Astrocyte of the spinal cord (primary cell): ENCODE measurements around the gene PITPNC1.

ENCODE experiments used
- DNase-seq: peaks from one replicate; pipeline ENCODE4 v3.0.0; 2011; ENCODE audit warnings: low read depth, low spot score
- H3K4me3 ChIP-seq: 2 replicates; pipeline ENCODE4 v1.5.1; 2011; ENCODE audit warnings: low read depth, mild to moderate bottlenecking, low read length, moderate library complexity
- in situ Hi-C: cut with HindIII; loops from 2 replicates; pipeline ENCODE4 v1.10.0; 2017; ENCODE audit warnings: low sequenced_read_pairs
- TF ChIP-seq, protein P1 (sequence below): IDR thresholded peaks from 2 replicates; pipeline ENCODE4 v1.5.1; 2012; ENCODE audit warnings: low read depth, mild to moderate bottlenecking, low read length, inconsistent platforms

Gene PITPNC1

DNA sequence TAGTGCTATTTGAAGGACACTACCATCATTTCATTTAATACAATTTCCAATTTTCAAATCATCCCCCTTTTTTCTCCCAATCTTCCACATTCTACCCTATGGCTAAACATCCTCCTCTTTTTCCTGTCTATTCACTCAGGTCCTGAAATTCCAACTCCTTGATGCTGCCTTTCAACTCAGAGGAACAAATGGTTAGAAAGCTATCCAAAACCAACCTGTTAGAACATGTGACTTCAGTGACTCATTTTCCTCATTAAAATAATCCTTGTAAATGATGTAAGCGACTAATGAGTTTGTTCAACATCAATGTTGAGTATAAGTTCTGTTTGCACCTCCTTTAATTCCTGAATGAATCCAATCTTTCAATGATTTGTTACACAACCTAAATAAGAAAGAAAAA is 16.2 kb upstream of the PITPNC1 start:
- H3K4me3 ChIP-seq, result no peak overlapping the region
- in situ Hi-C loops, result no loop called here
- no peak for DNase-seq
- TF ChIP-seq, protein P1, sequence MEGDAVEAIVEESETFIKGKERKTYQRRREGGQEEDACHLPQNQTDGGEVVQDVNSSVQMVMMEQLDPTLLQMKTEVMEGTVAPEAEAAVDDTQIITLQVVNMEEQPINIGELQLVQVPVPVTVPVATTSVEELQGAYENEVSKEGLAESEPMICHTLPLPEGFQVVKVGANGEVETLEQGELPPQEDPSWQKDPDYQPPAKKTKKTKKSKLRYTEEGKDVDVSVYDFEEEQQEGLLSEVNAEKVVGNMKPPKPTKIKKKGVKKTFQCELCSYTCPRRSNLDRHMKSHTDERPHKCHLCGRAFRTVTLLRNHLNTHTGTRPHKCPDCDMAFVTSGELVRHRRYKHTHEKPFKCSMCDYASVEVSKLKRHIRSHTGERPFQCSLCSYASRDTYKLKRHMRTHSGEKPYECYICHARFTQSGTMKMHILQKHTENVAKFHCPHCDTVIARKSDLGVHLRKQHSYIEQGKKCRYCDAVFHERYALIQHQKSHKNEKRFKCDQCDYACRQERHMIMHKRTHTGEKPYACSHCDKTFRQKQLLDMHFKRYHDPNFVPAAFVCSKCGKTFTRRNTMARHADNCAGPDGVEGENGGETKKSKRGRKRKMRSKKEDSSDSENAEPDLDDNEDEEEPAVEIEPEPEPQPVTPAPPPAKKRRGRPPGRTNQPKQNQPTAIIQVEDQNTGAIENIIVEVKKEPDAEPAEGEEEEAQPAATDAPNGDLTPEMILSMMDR, result no peak

DNA sequence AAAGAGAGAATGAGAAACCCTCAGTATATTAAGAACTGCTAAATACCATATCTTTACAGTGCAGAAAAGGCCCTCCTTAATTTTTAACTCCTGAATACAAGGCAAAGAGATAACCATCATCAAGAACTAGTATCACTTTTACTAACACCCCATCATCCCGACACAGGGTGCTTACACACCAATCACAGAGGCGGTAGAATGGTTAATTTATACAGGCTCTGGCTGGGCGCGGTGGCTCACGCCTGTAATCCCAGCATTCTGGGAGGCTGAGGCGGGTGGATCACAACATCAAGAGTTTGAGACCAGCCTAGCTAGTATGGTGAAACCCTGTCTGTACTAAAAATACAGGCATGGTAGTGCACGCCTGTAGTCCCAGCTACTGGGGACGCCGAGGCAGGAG is 14.9 kb upstream of the PITPNC1 start:
- TF ChIP-seq, protein P1, result no peak
- DNase-seq, result no peak
- in situ Hi-C loops, result no loop called here
- no peak overlapping the region for H3K4me3 ChIP-seq

DNA sequence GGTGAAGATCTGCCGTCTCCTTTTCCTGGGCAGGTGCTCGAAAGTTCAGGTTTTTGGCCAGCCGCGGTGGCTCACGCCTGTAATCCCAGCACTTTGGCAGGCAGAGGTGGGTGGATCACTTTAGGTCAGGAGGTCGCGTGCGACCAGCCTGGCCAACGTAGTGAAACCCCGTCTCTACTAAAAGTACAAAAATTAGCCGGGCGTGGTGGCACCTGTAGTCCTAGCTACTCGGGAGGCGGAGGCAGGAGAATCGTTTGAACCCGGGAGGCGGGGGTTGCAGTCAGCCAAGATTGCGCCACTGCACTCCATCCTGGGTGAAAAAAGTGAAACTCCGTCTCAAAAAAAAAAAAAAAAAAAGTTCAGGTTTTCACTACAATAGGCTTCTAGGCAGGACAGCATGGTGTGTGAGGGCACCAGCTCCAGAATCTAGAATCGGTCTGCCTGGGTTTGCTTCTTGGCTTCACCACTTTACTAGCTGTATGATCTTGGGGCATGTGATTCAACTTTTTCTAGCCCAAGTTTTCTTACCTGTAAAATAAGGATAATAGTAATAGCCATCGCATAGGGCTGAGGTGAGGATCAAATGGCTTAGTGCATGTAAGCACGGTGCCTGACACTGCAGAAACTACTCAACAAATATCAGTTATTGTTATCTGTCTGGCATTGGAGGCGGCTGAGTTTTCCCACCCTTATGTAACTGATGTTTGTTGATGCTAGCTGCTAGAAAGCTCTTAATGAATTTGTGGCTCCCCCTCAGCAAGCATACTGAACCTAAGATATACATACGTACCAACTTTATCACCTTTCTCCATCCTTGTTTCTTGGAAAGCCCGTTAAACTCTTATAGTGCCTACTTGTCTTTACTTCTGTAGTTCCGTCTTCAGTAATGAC is 12.0 kb upstream of the PITPNC1 start:
- TF ChIP-seq, protein P1, result no peak
- DNase-seq, result no peak
- in situ Hi-C loops, result no loop called here
- H3K4me3 ChIP-seq, result peak overlapping the region; percentile 96

DNA sequence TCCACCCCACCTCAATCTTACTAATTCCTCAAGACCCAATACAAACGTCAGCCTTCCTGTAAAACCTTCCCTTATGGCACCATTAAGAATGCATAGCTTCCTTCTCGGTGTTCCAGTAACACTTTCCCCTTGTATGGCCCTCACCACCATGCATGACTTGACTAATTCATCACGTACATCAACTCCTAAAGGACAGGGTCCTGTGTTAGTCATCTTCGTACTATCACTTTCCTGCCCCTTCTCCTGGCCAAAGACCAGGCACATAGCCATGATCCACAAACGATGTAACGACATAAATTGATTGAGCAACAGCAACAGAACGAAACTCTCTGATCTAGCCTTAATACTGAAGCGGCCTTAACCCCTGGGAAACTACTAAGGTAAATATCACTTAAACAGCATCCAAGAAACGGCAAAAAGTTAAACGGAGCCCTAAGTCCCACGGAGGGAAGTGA is 11.3 kb upstream of the PITPNC1 start:
- TF ChIP-seq, protein P1, result no peak
- in situ Hi-C loops, result no loop called here
- peak overlapping the region; percentile 96 for H3K4me3 ChIP-seq
- DNase-seq, result peak; percentile 59

DNA sequence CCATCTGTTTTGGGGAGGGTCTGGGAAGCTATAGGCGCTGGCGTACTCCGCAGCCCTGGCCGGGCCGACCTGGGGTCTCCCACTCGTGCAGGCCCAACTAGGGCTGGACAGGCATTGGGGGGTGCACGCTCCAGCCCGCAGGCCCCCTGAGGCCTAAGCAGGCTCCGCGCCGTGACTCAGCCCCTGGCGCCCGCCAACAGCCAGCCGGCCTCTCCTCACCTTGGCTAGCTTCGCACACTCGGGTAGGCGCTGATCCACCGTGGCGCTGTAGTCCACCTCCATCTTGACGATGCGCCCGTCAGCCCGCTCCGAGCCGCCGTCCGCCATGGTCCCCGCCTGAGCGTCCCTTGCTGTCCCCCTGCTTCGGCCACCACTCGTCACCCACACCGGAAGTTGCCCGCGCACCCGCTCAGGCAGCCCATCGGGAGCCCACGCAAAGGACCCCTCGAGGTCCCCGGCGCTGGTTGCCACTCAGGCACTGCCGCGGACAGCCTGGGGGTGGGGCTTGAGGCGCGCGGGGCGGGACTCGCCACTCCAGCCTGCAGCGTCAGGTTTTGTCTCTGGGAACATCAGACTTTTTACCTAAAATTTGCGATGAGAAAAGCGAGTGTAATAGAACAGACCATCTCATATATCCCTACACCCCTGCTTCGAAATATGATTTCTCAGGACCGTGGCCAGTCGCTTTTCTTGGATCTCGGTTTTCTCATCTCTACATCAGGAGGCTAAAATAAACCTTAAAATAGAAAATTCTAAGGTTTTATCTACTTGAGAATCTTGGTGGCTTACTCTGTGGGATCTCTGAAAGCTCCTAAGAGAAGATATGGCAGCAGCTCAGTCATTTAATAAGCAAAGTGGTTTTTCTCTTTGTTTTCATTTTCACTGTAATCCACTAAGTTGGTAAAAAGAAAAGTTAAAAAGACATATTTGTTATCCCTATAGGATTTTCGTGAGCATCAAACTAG is 10.6 kb upstream of the PITPNC1 start, which contains the start of gene PSMD12:
Gene PSMD12 (minus strand): TSS at position 385 of the 965 bp plus-strand sequence. CDS start 58 bp downstream, at position 327.
- in situ Hi-C loops, result no loop called here
- H3K4me3 ChIP-seq, result peak within 1 kb of the TSS; percentile 96
- DNase-seq, result peak; percentile 89
- TF ChIP-seq, protein P1, result no peak

DNA sequence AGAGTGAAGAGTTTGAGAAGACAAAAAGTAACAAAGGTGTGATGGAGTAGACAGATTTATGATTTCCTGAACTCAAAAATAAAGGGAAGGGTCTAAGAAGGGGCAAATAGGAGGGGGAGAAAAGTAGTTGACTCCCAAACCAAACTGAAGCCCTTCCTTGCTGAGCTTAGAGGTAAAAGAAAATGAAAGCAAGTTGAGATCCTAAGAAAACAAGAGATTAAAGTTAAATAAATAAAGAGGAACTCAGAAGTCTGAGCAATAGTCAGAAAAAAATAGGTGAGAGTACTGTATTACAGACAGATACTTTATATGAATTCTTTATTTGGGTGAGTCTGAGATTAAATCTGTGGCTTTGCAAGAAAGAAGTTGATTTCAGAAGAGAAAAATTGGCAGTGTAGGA is 7.4 kb upstream of the PITPNC1 start:
- H3K4me3 ChIP-seq, result no peak overlapping the region
- TF ChIP-seq, protein P1, result no peak
- in situ Hi-C loops, result no loop called here
- DNase-seq, result no peak
